Measurements from ENCODE around the gene PSMD1.

The PSMD1 gene

GRCh38 chr2:231161252-231161839 is 104.7 kb downstream of the PSMD1 start:
- DNase-seq (ENCODE audit: extremely low read depth, insufficient read length): no peak
- no peak overlapping the region for H3K4me3 ChIP-seq (replicated peaks; ENCODE audit: low read depth, low read length)
- no peaks in the 10 kb centered on the region; the same call in none of the 2 replicates for H3K36me3 ChIP-seq (ENCODE audit: control insufficient read depth, insufficient read depth, low read length)
- no peak for TF ChIP-seq CTCF (IDR thresholded peaks at IDR 0.05; ENCODE audit: insufficient read depth, low read length, poor library complexity, severe bottlenecking)
- no peaks in the 10 kb centered on the region for H3K27me3 ChIP-seq (replicated peaks; ENCODE audit: control insufficient read depth, insufficient read depth, low read length)

GRCh38 chr2:231161877-231162329 is 105.2 kb downstream of the PSMD1 start:
- peaks cover 1% of the 10 kb centered on the region for H3K36me3 ChIP-seq (ENCODE audit: control insufficient read depth, insufficient read depth, low read length)
- TF ChIP-seq CTCF (IDR thresholded peaks at IDR 0.05; ENCODE audit: insufficient read depth, low read length, poor library complexity, severe bottlenecking): no peak
- no peaks in the 10 kb centered on the region for H3K27me3 ChIP-seq (replicated peaks; ENCODE audit: control insufficient read depth, insufficient read depth, low read length)
- no peak overlapping the region for H3K4me3 ChIP-seq (replicated peaks; ENCODE audit: low read depth, low read length)
- DNase-seq (ENCODE audit: extremely low read depth, insufficient read length): no peak

- Histone ChIP-seq H3K27me3 (replicated peaks; ENCODE audit: control insufficient read depth, insufficient read depth, low read length) (no peaks in the 10 kb centered on the region), H3K4me3 (replicated peaks; ENCODE audit: low read depth, low read length) (no peak overlapping the region), H3K36me3 (ENCODE audit: control insufficient read depth, insufficient read depth, low read length) (peaks cover 3% of the 10 kb centered on the region)
- no peak for DNase-seq (ENCODE audit: extremely low read depth, insufficient read length)
- no peak for TF ChIP-seq CTCF (IDR thresholded peaks at IDR 0.05; ENCODE audit: insufficient read depth, low read length, poor library complexity, severe bottlenecking)
These were observed 106.3 kb downstream of the PSMD1 start for GRCh38 chr2:231163011-231163410.

GRCh38 chr2:231163414-231164095 is 106.9 kb downstream of the PSMD1 start:
- H3K27me3 ChIP-seq (replicated peaks; ENCODE audit: control insufficient read depth, insufficient read depth, low read length): no peaks in the 10 kb centered on the region
- no peak for DNase-seq (ENCODE audit: extremely low read depth, insufficient read length)
- H3K4me3 ChIP-seq (replicated peaks; ENCODE audit: low read depth, low read length): no peak overlapping the region
- no peak for TF ChIP-seq CTCF (IDR thresholded peaks at IDR 0.05; ENCODE audit: insufficient read depth, low read length, poor library complexity, severe bottlenecking)
- peaks cover 3% of the 10 kb centered on the region for H3K36me3 ChIP-seq (ENCODE audit: control insufficient read depth, insufficient read depth, low read length)

- no peak for DNase-seq (ENCODE audit: extremely low read depth, insufficient read length)
- Histone ChIP-seq H3K4me3 (replicated peaks; ENCODE audit: low read depth, low read length) (no peak overlapping the region), H3K27me3 (replicated peaks; ENCODE audit: control insufficient read depth, insufficient read depth, low read length) (no peaks in the 10 kb centered on the region), H3K36me3 (ENCODE audit: control insufficient read depth, insufficient read depth, low read length) (peaks cover 3% of the 10 kb centered on the region)
- no peak for TF ChIP-seq CTCF (IDR thresholded peaks at IDR 0.05; ENCODE audit: insufficient read depth, low read length, poor library complexity, severe bottlenecking)
These were observed 111.2 kb downstream of the PSMD1 start for GRCh38 chr2:231167745-231168459.

Data from GM06990 (cell line).